Activated T-cell treated with anti-CD3 and anti-CD28 coated beads for 4 hours (primary cell): ENCODE results near the gene PLCD4.
A peak's percentile ranks its signal among the peaks of the same experiment; 100 is the strongest.

Source experiments
- DNase-seq: peaks from one replicate; pipeline ENCODE4 v3.0.0-alpha.2; 2020

PLCD4 gene

GRCh38 chr2:218622606-218623365, 15.1 kb downstream of the PLCD4 start:
- no peak for DNase-seq

GRCh38 chr2:218623366-218623705, 15.6 kb downstream of the PLCD4 start:
- DNase-seq: no peak

GRCh38 chr2:218626369-218626768, 18.7 kb downstream of the PLCD4 start:
- DNase-seq: no peak

- no peak for DNase-seq
Observed at GRCh38 chr2:218627939-218628338, 20.2 kb downstream of the PLCD4 start.

DNA sequence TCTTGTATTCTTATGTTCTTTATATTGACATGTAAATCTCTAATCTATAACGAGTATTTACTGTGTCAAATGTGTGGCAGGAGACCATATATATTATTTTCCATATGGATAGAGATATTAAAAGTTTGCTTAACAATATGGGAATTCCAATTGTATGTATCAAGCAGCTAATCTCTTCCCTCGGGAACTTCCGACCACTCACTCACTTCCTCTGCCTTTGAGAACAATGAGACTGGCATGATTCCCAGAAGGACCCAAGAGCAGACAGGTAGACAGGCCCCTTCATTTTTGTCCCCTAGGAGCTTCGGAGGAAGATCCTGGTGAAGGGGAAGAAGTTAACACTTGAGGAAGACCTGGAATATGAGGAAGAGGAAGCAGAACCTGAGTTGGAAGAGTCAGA, 24.1 kb downstream of the PLCD4 start:
- no peak for DNase-seq

DNA sequence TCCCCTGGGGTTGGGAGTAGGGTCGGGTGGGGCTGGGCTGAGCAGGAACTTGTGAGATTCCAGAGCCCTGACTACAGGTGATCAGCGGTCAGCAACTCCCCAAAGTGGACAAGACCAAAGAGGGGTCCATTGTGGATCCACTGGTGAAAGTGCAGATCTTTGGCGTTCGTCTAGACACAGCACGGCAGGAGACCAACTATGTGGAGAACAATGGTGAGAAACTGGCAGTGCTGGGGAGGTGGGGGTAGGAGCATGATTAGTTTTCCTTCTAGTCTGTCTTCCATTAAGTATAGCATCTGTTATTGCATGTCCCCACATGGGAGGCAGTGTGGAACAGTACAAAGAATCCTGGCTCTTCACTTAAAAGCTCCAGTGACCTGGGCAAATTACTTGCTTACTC, 28.0 kb downstream of the PLCD4 start:
- no peak for DNase-seq

GRCh38 chr2:218638372-218638771, 30.7 kb downstream of the PLCD4 start:
- no peak for DNase-seq

DNA sequence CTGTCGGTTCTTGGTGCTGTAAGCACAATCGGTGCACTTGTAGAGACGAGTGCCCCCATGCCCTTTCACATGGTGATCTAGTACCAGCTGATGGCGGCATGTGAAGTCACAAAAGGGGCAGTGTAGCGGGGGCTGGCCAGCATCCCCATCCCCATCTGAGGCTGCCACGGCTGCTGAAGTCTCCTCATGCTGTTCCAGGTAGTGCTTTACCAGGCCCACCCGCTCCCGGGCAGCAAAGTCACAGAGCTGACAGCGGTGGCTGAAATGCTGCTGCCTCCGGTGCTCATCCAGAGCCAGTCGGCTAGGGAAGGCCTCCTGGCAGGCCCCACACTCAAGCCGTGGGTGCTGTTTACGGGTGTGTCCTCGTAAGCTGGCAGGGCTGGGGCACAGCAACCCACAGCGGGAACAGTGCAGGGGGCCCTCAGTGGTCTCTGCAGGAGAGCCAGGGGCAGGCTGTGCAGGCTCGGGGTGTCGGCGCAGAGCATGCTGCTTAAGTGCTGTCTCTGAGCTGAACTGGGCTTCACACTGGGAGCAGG, 34.5 kb downstream of the PLCD4 start:
- DNase-seq: no peak

GRCh38 chr2:218642786-218643185, 35.1 kb downstream of the PLCD4 start:
- no peak for DNase-seq

DNA sequence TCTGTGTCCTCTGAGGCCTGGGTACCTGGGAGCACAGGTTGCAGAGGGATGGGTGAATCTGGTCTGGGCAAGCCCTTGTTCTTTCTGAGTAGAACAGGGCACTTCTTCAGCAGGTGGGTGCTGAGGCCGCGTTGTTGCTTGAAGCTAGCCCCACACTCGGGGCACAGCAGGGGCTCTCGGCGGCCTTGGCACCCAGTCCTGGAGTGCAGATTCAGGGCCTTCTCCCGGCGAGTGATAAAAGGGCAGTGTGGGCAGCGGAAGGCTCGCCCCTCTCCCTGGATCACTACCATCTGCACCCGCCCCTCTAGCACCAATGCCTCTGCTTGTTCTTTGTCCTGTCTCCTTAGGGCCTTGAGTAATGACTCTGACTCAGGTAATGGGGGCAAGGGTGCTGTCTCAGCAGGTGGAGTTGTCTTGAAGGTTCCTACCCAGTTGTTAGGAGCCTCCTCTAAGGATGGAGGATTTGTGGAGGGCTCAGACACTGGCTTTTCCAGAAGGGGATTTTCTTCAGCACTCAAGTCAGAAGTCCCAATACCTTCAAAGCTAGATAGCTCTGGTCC, 36.1 kb downstream of the PLCD4 start:
- DNase-seq: no peak

DNA sequence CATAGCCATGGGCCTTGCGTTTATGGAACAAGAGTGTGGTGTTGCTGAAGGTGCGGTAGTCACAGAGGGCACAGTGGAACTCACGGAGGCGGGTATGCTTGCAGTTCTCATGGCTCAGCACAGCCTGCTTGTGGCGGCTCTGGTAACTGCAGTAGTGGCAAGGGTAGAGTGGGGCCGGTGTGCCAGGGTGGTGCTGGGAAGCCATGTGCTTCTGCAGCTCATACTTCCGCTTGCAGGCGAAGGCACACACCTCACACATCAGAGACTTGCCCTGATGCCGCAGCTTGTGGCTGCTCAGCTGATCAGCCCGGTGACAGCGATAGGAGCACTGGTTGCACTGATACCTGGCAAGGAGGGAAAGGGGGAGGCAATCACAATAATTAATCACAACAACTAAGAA, 37.0 kb downstream of the PLCD4 start:
- no peak for DNase-seq

GRCh38 chr2:218645126-218645525, 37.4 kb downstream of the PLCD4 start:
- DNase-seq: no peak

GRCh38 chr2:218648088-218648786, 40.5 kb downstream of the PLCD4 start:
- DNase-seq: peak; percentile 39

DNA sequence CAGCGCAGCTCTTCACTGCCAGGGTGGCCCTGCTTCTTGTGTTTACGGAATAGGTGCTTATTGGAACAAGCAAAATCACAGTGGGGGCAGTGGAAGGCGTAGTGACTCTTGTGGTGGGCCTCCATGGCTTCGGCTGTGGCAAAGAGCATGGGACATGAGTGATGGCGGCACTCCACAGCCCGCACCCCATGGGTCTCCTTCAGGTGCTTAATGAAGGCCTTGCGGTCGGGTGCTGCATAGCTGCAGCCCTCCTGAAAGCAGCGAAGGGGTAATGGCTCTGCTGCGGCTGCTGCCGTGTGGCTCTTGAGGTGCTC, 41.0 kb downstream of the PLCD4 start:
- no peak for DNase-seq

DNA sequence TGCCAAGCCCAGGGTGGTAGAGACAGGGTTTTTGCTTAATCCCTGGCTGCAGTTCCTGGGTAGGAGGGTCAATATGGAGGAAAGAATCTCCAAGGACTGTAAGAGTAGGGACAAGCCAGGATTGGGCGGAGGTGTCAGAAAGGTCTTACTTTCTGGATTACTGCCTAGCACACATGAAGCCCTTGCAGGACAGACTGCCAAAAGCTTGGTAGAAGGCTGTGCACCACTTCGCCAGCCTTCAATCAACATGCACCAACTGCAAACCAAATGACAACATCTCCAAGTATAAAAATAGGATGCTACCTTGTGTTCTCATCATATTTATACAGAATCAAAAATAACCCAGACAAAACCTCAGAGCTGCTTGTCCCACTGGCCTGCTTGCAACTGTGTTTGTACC, 48.1 kb downstream of the PLCD4 start:
- no peak for DNase-seq

DNA sequence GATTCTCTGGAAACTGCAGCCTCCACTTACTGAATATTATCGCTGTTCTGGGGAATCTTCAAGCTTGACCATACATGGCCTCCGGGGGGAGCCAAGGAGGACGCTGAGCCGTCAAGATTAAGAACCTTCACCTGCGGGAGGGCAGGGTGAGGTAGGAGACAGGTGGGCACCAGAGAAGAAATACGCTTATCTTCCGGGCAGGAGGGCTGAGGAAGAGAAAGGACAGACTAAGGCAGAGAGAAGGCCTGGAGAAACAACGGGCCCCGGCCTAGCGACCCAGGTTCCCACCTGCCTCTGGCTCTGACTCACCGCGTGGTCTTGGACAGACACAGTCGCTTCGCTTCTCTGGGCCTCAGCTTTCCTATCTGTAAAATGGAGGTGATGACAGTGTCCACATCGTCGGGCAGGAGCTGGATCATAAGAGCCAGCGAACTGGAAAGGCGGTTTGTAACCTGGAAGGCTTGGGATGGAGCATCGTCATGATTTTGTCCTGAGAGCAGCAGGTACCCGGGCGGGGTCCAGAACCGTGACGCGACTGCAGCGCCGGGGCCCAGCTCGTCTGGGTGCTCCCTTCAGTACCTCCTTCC, 51.1 kb downstream of the PLCD4 start:
- peak; percentile 19 for DNase-seq

- DNase-seq: peak; percentile 94
Observed at GRCh38 chr2:218659258-218659987, 51.7 kb downstream of the PLCD4 start, which contains the start of the genes BCS1L and ZNF142. TSS of gene BCS1L (plus strand) at chr2:218659683. CDS start at chr2:218660988, 1,305 bp downstream. TSS of gene ZNF142 (minus strand) at chr2:218659623. CDS start at chr2:218656429, 3,194 bp downstream.

DNA sequence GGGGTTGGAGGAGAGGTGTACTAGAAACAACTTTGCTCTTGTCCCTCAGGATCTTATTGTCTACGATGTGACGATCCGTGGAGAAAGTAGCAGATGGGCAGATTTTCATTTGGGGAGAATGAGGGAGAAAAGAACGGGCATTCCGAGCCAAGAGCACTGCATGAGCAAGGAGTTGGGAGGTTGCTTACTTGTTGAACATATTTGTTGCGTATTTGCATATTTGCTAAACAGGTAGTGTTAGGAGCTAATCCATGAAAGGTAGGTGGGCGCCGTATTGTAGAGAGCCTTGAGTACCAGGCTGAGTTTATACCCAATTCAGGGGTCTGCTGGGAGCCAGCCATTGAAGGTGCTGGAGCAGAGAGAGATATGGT, 52.3 kb downstream of the PLCD4 start:
- no peak for DNase-seq

DNA sequence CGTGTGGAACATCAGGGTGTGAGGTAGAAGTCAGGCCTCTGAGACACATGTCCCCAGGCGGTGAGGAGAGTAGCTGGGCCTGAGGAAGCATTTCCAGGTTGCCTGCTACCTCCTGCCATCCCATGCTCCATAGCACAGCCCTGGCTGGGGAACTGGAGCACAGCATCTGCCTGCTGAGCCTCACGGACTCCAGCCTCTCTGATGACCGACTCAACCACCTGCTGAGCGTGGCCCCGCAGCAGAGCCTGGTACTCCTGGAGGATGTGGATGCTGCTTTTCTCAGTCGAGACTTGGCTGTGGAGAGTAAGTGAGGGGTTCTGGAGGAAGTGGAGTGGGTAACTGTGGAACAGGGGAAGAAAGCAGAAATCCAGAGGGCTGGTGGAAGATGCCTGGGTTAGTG, 54.7 kb downstream of the PLCD4 start:
- DNase-seq: no peak

DNA sequence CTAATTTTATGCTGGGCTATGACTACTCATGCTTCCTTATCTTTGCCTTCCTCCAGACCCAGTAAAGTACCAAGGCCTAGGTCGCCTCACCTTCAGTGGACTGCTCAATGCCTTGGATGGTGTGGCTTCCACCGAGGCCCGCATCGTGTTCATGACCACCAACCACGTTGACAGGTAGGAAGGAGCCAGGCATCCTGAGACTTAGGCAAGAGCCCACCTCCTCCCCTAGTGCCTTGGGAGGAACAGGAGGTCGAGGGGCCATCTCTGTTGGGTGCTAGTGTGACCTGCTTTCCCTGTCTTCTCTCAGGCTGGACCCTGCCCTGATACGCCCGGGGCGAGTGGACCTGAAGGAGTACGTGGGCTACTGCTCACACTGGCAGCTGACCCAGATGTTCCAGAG, 55.1 kb downstream of the PLCD4 start:
- DNase-seq: no peak

DNA sequence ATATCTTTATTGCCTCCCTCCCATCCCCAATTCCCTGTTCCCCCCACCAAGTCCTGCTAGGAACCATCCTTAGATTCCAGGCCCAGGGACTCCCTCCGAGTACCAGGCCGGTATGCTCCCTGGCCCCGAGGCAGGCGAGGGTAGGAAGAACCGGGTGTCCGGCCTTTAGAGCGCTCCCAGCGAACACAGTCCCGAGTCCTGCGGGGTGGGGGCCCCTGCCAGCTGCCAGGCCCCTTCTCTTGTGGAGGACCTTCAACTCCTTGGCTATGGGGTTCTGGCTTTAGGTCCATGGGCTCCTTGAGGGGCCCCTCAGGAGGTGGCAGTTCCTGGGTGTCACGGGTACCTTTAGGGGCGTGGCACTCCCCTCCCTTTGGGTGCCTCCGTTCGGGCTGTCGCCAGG, 56.2 kb downstream of the PLCD4 start:
- no peak for DNase-seq

DNA sequence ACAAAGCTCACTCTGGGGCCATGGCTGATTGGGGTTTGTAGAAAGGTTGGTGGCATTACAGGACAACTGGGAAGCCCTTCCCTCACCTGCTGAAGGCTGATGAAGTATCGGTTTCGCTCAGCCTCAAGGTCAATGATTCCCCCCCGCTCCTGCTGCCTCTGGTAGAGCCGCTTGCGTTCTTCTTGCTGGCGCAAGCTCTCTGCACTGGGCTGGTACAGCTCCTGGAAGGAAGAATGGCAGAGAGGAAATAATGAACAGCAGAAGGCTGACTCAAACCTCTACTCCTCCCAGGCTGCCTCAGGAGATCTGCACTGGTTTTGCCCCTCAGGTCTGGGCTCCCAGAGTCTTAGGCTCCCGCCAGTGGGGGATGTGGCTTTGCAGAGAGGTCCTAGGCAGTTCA, 57.0 kb downstream of the PLCD4 start:
- no peak for DNase-seq

DNA sequence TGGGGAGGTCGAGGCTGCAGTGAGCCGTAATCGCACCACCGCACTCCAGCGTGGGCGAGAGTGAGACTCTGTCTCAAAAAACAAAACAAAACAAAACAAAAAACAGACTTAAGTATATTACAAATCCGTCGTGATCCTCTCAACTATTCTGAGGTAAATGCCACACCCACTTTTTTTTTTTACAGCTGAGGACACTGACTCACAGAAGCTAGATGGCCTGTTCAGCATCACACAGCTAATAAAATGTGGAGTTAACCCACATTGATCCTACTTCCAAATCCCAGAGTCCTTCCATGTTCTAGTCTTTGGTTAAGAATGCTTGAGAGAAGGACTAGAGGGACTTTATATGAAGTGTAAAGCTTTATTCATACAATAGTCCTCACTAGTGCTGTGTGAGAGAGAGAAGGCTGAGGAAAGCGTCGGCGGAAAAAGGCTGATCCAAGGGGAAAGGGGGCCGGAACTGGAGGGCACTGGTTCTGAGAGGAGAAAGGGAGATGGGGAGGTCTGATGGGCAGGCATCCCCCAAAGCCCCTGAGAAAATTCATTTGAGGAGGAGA, 63.5 kb downstream of the PLCD4 start:
- DNase-seq: no peak
